ENCODE data around the gene FAM180A. TPM values are rescaled to one million over a fixed set of nuclear protein-coding genes. Genes with fewer than 3 reads are reported as not detected.

FAM180A gene
- total RNA-seq, 1 experiment from 2014 or later = 4.1 TPM

- DNase-seq (ENCODE audit: low read depth) = peak; percentile 96
Measured at GRCh38 chr7:135771961-135772638, 23.5 kb upstream of the FAM180A start.

DNA sequence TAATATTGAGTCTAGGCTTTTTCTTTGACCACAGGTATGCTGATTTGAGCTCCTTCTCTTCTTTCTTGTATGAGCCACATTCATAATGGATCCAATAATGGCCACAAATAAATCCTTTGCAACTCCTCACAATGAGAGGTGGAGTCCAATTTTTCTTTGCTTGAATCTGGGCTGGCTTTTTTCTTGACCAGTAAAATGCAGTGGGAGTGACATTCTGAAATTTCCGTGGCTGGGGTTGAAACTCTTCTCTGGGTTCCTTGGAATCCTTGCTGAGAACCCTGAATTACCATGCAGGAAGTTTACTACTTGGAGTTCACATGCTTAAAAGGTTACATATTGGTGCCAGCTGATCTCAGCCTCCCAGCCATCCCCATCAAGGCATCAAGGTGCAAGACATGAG is 22.4 kb upstream of the FAM180A start:
- DNase-seq (ENCODE audit: low read depth) = no peak

GRCh38 chr7:135770139-135770710 is 21.6 kb upstream of the FAM180A start:
- peak; percentile 72 for DNase-seq (ENCODE audit: low read depth)

DNA sequence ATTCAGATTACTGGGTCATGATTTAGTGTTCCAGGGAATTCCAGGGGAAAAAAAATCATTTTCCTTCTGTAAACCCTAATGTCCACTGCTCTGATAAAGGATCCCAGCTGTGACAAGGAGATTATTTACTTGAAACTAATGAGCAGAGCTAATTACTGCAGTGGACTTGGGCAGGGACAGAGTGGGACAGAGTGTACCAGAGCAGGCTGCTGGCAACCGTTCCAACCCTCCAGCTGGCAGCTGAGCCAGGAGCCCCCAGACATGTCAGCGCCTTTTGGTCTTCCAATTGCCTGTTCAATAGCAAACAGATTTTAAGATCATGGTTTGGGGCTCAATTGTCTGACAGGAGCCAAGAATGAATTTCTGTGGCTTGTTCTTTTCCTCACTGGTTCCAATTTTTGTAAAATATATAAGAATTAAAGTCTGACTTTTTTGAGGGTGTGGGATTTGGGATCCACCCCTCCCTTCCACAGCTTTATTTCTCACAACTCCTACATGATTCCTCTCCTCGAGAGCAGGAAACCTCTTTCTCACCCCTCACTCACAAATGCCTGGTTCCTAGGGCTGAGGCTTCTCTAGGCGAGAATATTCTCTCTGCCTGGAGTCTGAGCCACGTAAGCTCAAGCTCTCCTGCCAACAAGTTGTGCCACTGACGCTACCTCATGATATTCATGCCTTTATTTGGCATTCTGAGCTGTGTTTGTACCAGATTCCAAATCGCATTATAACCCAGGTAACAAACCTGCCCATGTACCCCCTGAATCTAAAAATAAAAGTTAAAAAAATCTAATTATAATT is 20.6 kb upstream of the FAM180A start:
- DNase-seq (ENCODE audit: low read depth) = no peak

DNA sequence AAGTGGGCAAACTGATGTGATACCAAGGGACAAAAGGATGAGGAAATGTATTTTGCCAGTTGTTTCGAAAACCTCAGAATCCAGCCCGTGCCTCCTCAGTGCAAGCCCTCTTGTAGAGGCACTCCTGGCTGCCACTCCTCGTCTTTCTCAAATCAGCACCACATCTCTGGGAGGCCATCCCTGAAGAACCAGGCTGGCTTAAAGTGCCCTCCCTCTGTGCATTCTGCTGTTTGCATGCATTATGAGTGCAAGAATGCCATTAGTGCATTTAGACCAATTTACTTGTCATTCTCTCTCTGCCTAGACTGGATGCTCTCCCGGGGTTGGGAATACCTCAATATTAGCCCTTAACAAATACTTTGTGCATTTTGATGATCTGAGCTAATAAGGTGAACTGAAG is 19.9 kb upstream of the FAM180A start:
- DNase-seq (ENCODE audit: low read depth) = peak; percentile 49

DNA sequence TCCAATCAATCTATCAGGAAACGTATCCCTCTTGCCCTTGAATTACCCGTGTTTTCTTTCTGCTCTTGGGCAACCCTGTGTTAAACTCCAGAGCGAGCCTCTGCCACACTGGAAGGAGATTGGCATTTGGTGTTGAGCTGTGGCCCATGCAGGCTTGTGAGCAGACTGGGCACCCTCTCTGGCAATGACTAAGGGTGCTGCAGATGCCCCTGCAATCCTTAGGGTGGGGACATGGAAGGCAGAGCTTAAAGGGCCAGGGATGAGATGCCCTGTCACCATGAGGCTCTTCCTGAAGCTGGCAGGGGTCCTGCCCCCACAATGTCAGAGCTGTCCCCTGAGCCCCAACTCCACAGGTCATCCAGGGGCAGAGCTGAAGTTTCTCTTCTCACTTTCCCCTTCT is 19.5 kb upstream of the FAM180A start:
- no peak for DNase-seq (ENCODE audit: low read depth)

GRCh38 chr7:135763261-135763660 is 14.6 kb upstream of the FAM180A start:
- DNase-seq (ENCODE audit: low read depth) = peak; percentile 48

DNA sequence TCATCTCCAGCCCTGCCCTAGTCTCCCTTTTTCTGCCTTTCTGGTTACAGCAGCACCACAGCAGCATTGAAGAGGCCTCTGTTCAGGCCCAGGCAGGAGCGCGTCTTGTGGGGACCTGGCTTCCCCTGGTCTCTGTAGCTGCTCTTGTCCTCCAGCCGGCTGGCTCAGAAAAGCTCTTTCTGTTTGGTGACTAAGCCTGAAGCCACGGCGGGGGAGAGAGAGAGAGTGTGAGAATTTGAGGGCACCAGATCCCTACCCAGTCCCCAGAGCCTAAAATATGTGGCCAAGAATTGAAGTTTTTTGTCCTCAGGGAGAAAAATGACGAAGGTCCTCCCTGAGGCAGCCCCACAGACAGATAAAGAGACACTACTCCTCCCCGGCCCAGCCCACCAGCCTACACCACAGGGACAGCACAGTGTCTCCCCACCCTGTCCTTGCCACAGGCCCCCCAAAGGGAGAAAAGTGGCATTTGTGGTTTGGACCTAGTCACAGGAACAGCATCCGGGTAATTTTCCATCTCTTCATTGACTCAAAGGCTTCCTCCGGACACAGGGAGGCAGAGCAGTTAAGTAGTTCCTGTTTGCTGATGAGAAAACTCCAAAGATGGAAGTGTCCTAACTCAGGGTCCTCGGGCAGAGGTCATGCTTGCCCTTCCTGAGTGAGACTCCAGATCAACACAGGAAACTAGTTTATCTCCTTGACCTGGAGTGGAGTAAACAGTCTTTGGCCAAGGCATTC is 13.3 kb upstream of the FAM180A start:
- DNase-seq (ENCODE audit: low read depth) = peak; percentile 90

DNA sequence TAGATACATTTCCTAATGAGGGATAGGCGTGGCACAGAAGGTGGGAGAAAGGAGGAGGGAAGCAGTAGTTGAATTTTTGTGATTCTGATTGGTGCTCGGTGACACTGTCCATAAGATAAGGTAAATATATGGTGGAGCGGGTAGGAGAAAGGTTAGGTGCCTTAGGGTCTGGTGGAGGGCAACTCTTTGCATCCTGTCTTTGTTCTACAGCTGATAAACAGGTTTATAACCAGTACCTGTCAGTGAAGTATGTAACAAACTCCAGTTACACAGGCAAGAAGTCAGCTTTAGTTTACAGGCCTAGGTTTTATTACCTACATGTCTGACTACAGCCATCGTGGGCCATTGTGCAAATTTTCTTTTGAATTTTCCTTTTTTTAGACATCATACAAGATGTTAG is 10.9 kb upstream of the FAM180A start:
- no peak for DNase-seq (ENCODE audit: low read depth)

GRCh38 chr7:135758531-135758932 is 9.9 kb upstream of the FAM180A start:
- peak; percentile 69 for DNase-seq (ENCODE audit: low read depth)

GRCh38 chr7:135757719-135758411 is 9.3 kb upstream of the FAM180A start:
- DNase-seq (ENCODE audit: low read depth) = peak; percentile 79

- no peak for DNase-seq (ENCODE audit: low read depth)
Measured at GRCh38 chr7:135756191-135756590, 7.6 kb upstream of the FAM180A start.

- DNase-seq (ENCODE audit: low read depth) = no peak
Measured at GRCh38 chr7:135755351-135755753, 6.7 kb upstream of the FAM180A start.

DNA sequence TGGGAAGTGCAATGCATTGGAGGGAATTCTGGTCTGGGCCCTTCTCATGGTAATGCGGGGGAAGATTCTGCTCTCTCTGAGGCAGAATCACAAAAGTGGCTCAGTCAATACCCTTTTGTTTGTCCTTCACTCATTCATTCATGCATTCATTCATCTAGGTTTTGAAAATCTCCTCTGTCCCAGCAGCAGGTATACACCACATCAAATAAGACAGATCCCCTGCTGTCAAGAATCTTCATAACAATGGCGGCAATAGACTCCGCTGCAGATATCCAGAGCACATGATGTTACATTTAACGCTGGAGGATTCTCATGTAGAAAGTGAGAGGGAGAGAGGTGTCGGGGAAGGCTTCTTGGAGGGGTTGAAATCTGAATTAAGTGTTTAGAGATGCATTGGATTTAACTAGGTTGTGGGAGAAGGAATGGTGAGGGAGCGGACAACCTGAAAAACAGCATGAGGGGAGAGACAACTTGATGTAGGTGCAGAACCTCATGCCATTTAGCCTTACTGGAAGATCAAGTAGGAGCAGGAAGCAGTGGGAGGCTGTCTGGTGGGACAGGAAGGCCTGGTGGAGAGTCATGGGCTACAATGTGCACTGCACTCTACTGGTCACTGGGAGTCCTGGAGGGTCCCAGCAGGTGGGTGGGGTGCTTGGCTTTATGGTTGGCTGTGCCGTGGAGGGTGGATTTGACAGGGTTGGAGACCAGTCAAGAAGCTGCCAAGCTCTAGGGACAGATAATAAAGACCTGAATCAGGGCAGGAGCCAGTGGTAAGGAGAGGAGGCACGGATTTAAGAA is 5.2 kb upstream of the FAM180A start:
- no peak for DNase-seq (ENCODE audit: low read depth)

DNA sequence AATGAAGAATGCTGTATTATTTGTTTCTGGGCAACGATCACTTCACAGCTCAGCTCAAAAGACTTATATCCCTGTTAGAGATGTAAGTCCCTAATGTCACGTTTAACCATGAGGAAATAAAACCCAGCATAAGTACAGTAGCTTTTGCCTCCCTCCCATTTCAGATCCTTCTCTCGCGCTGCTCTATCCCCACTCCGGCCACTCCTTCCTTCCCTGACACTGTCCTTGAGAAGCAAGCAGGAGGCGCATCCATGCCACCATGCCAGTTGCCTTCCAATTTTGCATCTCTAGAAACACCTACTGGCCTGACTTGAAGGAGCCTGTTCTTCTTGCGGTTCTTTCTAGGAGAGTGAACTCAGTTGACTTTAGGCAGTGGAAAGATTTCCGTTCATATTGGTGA is 1.2 kb downstream of the FAM180A start:
- DNase-seq (ENCODE audit: low read depth) = no peak

DNA sequence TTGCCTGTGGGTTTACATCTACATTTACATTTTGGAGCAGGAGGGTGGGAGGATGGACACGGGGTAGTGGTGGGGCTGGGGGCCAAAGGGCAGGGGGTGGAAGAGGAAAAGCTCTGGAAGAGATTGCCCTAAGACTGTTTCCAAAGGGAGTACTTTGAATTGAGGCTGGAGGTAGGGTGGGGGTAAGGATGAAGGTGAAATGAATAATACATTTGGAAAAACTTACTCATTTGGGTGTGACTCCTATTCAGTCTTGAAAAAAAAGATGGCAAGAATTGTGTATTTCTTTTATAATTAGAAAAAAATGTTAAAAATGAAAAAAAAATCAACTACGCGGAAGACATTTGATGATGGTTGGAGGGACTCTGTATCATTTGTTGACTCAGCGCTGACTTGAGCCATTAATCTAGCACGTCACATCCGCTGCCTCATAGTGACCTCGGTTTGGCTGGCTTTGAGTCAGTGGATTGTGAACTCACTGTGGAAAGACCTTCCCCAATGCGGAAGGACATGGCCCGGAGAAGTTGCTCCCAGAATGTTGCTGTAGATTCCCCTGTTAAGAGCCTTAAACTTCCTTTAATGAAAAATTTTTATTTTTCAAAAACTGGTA is 2.8 kb downstream of the FAM180A start:
- peak; percentile 99 for DNase-seq (ENCODE audit: low read depth)

DNA sequence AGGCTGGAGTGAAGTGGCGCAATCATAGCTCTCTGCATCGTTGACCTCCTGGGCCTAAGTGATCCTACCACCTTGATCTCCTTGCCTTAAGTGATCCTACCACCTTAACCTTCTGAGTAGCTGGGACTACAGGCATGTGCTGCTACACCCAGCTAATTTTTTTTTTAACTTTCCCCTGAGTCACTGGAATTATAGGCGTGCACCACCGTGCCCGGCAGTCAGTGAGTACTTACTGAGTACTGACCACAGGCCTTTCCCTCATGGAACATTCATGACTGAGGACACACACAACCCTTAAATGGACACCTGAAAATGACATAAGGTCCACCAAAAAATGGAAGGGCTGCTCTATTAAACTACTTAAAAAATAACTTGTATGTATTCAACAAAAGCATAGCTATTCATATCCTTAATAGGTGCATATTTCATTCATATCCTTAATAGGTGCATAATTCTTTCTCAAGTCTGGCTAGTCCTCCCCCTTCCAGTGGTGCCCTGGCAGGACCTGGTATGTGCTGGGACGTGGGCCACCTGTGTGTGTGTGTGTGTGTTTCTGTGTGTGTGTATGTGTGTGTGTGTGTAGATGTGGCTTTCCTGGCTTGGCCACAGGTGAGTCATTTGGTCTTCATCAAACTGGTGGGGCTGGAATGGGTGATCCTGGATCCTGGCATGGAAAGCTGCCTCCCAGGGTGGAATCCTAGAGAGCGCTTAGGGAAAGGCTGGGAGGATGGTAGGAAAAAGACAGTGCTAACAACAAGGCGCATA is 3.5 kb downstream of the FAM180A start:
- peak; percentile 88 for DNase-seq (ENCODE audit: low read depth)

GRCh38 chr7:135743907-135744731 is 4.5 kb downstream of the FAM180A start:
- DNase-seq (ENCODE audit: low read depth) = peak; percentile 23
